ENCODE data around the gene RAB17. TPM values are rescaled to one million over a fixed set of nuclear protein-coding genes. Genes with fewer than 3 reads are reported as not detected.

Gene RAB17
- total and polyA plus RNA-seq, 2 of the 4 experiments (the other 2 are of a cell fraction), result 0.41 TPM; not detected in 1

DNA sequence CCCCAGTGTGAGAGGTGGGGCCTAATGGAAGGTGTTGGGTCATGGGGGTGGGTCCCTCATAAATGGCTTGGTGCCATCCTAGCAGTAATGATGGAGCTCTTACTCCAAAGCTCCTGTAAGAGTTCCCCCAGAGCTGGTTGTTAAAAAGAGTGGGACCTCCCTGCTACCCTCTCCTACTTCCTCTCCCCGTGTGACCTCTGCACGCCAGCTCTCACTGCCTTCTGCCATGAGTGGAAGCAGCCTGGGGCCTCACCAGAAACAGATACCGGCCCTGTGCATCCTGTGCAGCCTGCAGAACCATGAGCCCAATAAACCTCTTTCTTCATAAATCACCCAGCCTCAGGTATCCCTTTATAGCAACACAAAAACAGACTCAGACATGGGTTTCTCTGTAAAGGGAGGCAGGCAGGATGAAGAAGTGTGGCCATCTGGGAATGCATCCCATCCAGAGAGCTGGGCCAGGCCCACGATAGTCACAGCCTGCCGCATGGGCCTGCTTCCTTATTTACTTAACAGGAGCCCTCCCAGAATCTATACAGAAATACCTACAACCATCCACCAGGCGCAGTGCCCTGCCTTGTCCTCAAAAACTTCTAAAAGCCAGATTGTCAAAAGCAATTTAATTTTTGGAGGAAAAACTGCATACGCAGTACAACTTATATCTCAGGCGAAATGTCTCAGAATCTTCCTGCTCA lies 16.7 kb downstream of the RAB17 start:
- CTCF ChIA-PET, result interaction anchor here (3.6 kb wide), 1 partner anchor 61 kb away, joined by 53 read pairs; no protein-coding TSS in a partner anchor
- BruUV-seq (replicated peaks), result no TSS peak
- no peak overlapping the region for H2BK20ac ChIP-seq (ENCODE audit: low read depth, low read length)
- H3K56ac ChIP-seq (ENCODE audit: extremely low read depth, insufficient read depth, low read length), result no peak overlapping the region
- no peak overlapping the region for H2BK15ac ChIP-seq (ENCODE audit: low read depth, low read length)
- no peak overlapping the region for H3K4me2 ChIP-seq (ENCODE audit: low read depth, low read length)
- peaks cover 2% of the 10 kb centered on the region; the same call in 1 of the 2 replicates for H3K27me3 ChIP-seq (ENCODE audit: control insufficient read depth, insufficient read depth, low read length)
- ATAC-seq (ENCODE audit: low read depth) (no peak), DNase-seq (no peak)
- peaks cover 0 to 8% of the 10 kb centered on the region in 2 experiments; a peak in 1 of 4 replicates for H3K79me1 ChIP-seq (ENCODE audit: low read depth in 1 of 2, low read length in 2 of 2)
- WGBS, 2 experiments (ENCODE audit: extremely low coverage in 2 of 2, insufficient read length in 1 of 2), result 100% methylated on average over 3 of the region's 8 CpGs; no CpG with 5 or more reads in 1 of the 2 experiments
- no peak overlapping the region for H3K4ac ChIP-seq (ENCODE audit: low read depth, low read length)
- H4K5ac ChIP-seq (ENCODE audit: low read depth, low read length), result no peak overlapping the region
- dilution Hi-C loops (cut with HindIII; ENCODE audit: low sequenced_read_pairs, unreplicated experiment), result no loop called here
- no peak overlapping the region for H3K27ac ChIP-seq (ENCODE audit: insufficient read depth, low read length)
- intact Hi-C loops (cut with micrococcal nuclease), result no loop called here
- in situ Hi-C loops (cut with MboI; ENCODE audit: low sequenced_read_pairs), result loop anchor here (5.0 to 25.0 kb wide), 4 partner anchors 159 to 1237 kb away; partner anchors contain the start of gene COL6A3
- no peaks in the 10 kb centered on the region for H4K20me1 ChIP-seq (ENCODE audit: insufficient read depth, low read length)
- no peak overlapping the region for H4K91ac ChIP-seq (ENCODE audit: insufficient read depth, low read depth, low read length)
- H2AFZ ChIP-seq (replicated peaks; ENCODE audit: low read length, poor library complexity), result no peak overlapping the region
- H2AK5ac ChIP-seq (ENCODE audit: low read depth, low read length), result no peak overlapping the region
- H3K9me1 ChIP-seq (ENCODE audit: insufficient read depth, low read length), result no peaks in the 10 kb centered on the region
- no peak overlapping the region for H4K8ac ChIP-seq (ENCODE audit: low read depth in 2 of 2, low read length in 2 of 2)
- H3K14ac ChIP-seq (replicated peaks; ENCODE audit: low read depth, low read length), result no peak overlapping the region
- no peak overlapping the region for H2BK5ac ChIP-seq (ENCODE audit: low read depth, low read length, poor library complexity, severe bottlenecking)
- no peak overlapping the region for H3K4me3 ChIP-seq (ENCODE audit: insufficient read depth, low read depth, low read length)
- no peak overlapping the region for H3K9ac ChIP-seq (ENCODE audit: low read depth, low read length)
- no peak overlapping the region for H3K23ac ChIP-seq (ENCODE audit: low read depth, low read length)
- no peak overlapping the region for H2AK9ac ChIP-seq (replicated peaks; ENCODE audit: low read depth, low read length, poor library complexity)
- H3K18ac ChIP-seq (ENCODE audit: low read depth, low read length), result no peak overlapping the region
- H3K9me3 ChIP-seq (ENCODE audit: control insufficient read depth, insufficient read depth, low read length), result no peaks in the 10 kb centered on the region
- peaks cover 7% of the 10 kb centered on the region; the same call in 1 of the 2 replicates for H3K4me1 ChIP-seq (ENCODE audit: control insufficient read depth, insufficient read depth, low read length)
- POLR2A ChIA-PET (ENCODE audit: unreplicated experiment), result no interaction called here
- TF ChIP-seq FOS (IDR thresholded peaks at IDR 0.05; ENCODE audit: low read depth, low read length) (no peak), USF2 (IDR thresholded peaks at IDR 0.05; ENCODE audit: low read depth, low read length) (no peak), ELK1 (IDR thresholded peaks at IDR 0.05; ENCODE audit: borderline replicate concordance, low read depth, low read length) (no peak), BHLHE40 (IDR thresholded peaks at IDR 0.05; ENCODE audit: low read depth, low read length) (no peak), MAFK (IDR thresholded peaks at IDR 0.05; ENCODE audit: low read depth, low read length) (no peak), RFX5 (IDR thresholded peaks at IDR 0.05; ENCODE audit: low read depth, low read length) (no peak), MAZ (IDR thresholded peaks at IDR 0.05; ENCODE audit: borderline replicate concordance, low read depth, low read length) (no peak), CEBPB (IDR thresholded peaks at IDR 0.05; ENCODE audit: low read depth, low read length) (no peak), CTCF (conservative IDR thresholded peaks at IDR 0.05; ENCODE audit: low read depth, low read length) (no peak), POLR2A (IDR thresholded peaks at IDR 0.05; ENCODE audit: low read depth, low read length) (no peak), NFE2L2 (IDR thresholded peaks at IDR 0.05; ENCODE audit: low read depth, low read length) (no peak), CHD1 (IDR thresholded peaks at IDR 0.05; ENCODE audit: low read depth, low read length) (no peak), RAD21 (IDR thresholded peaks at IDR 0.05; ENCODE audit: low read length) (no peak), RCOR1 (IDR thresholded peaks at IDR 0.05; ENCODE audit: insufficient replicate concordance, low read length) (no peak), MXI1 (IDR thresholded peaks at IDR 0.05; ENCODE audit: borderline replicate concordance, low read depth, low read length) (no peak)
- no peaks in the 10 kb centered on the region for H3K36me3 ChIP-seq (ENCODE audit: control insufficient read depth, insufficient read depth, low read length)
- no peak overlapping the region for H2BK120ac ChIP-seq (ENCODE audit: low read depth, low read length)

Measured in IMR-90 (cell line).